CD14-positive monocyte (primary cell): ENCODE results near the gene SLC6A7. TPM values are rescaled to one million over a fixed set of nuclear protein-coding genes. Genes with fewer than 3 reads are reported as not detected.

Experiments used
- DNase-seq, 3 donors: peaks; one replicate each; pipeline ENCODE4 v3.0.0-alpha.2; 2011 to 2022
- H2AFZ ChIP-seq: 2 replicates; pipeline ENCODE4 v1.6.0; 2012; ENCODE audit warnings: mild to moderate bottlenecking, low read depth, low read length, inconsistent platforms; ENCODE audit not compliant: insufficient read depth, poor library complexity, severe bottlenecking
- H3K27ac ChIP-seq, 2 donors: 1 replicate in 1 of 2; 2 replicates in 1 of 2; pipeline ENCODE4 v1.5.1; 2012 to 2013; ENCODE audit warnings: low read length in 2 of 2, control low read depth in 1 of 2, inconsistent platforms in 1 of 2, low read depth in 1 of 2, mild to moderate bottlenecking in 1 of 2
- H3K27me3 ChIP-seq, 2 donors: one replicate each; pipeline versions ENCODE4 v1.6.0 to v1.6.1; 2011 to 2013; ENCODE audit warnings: low read length in 2 of 2; ENCODE audit not compliant: control insufficient read depth in 2 of 2, insufficient read depth in 2 of 2
- H3K36me3 ChIP-seq, 2 donors: replicated peaks in 1 of 2; 1 replicate in 1 of 2; 2 replicates in 1 of 2; pipeline versions ENCODE4 v1.5.1 to v1.6.1; 2012 to 2013; ENCODE audit warnings: low read length in 2 of 2, control low read depth in 1 of 2, inconsistent platforms in 1 of 2, mild to moderate bottlenecking in 1 of 2; ENCODE audit not compliant: insufficient read depth in 2 of 2, control insufficient read depth in 1 of 2
- H3K4me1 ChIP-seq, 2 donors: 1 replicate in 1 of 2; 2 replicates in 1 of 2; pipeline versions ENCODE4 v1.5.1 to v1.6.1; 2012 to 2013; ENCODE audit warnings: low read length in 2 of 2, control low read depth in 1 of 2, inconsistent platforms in 1 of 2, mild to moderate bottlenecking in 1 of 2, moderate library complexity in 1 of 2; ENCODE audit not compliant: insufficient read depth in 2 of 2, control insufficient read depth in 1 of 2
- H3K4me2 ChIP-seq: replicated peaks from 2 replicates; pipeline ENCODE3; 2012; ENCODE audit warnings: low read length, moderate library complexity, mild to moderate bottlenecking; ENCODE audit not compliant: poor library complexity, severe bottlenecking; ENCODE audit errors: extremely low read depth
- H3K4me3 ChIP-seq, 3 experiments: fragments of 200-600 bp in 1 of 3; sonication (generic) in 1 of 3; replicated peaks in 1 of 3; 1 replicate in 2 of 3; 2 replicates in 1 of 3; pipeline ENCODE4 v1.5.1; 2011 to 2013; ENCODE audit warnings: low read length in 3 of 3, mild to moderate bottlenecking in 3 of 3, control low read depth in 2 of 3, low read depth in 2 of 3, inconsistent platforms in 1 of 3, moderate library complexity in 1 of 3
- H3K79me2 ChIP-seq: 2 replicates; pipeline ENCODE4 v1.6.0; 2012; ENCODE audit warnings: mild to moderate bottlenecking, control low read depth, inconsistent platforms, low read length, moderate library complexity; ENCODE audit not compliant: insufficient read depth
- H3K9ac ChIP-seq: 2 replicates; pipeline ENCODE4 v1.6.0; 2017; ENCODE audit warnings: low read length, mild to moderate bottlenecking; ENCODE audit not compliant: insufficient read depth, poor library complexity, severe bottlenecking
- H3K9me3 ChIP-seq, 2 donors: replicated peaks in 1 of 2; 1 replicate in 1 of 2; 2 replicates in 1 of 2; pipeline versions ENCODE4 v1.5.1 to v1.6.1; 2012 to 2013; ENCODE audit warnings: low read length in 2 of 2, control low read depth in 1 of 2; ENCODE audit not compliant: control insufficient read depth in 1 of 2, insufficient read depth in 1 of 2
- H4K20me1 ChIP-seq: 2 replicates; pipeline ENCODE4 v1.6.0; 2012; ENCODE audit warnings: mild to moderate bottlenecking, low read length, control low read depth, moderate library complexity; ENCODE audit not compliant: insufficient read depth
- H3K27ac Mint-ChIP-seq, 7 donors: one replicate each; pipeline ENCODE4 v1.8.0; 2020; ENCODE audit warnings: mild to moderate bottlenecking in 7 of 7, mixed read lengths in 7 of 7, moderate library complexity in 6 of 7, inconsistent platforms in 2 of 7
- H3K27me3 Mint-ChIP-seq, 3 donors: one replicate each; pipeline ENCODE4 v1.8.0; 2021 to 2022; ENCODE audit warnings: low read depth in 3 of 3, mild to moderate bottlenecking in 3 of 3, mixed read lengths in 3 of 3, moderate library complexity in 3 of 3, inconsistent platforms in 1 of 3
- H3K36me3 Mint-ChIP-seq, 2 donors: one replicate each; pipeline ENCODE4 v1.8.0; 2020; ENCODE audit warnings: mixed read lengths in 2 of 2, inconsistent platforms in 1 of 2, mild to moderate bottlenecking in 1 of 2
- H3K4me1 Mint-ChIP-seq: one replicate; pipeline ENCODE4 v1.8.0; 2020; ENCODE audit warnings: mild to moderate bottlenecking, mixed read lengths
- H3K4me3 Mint-ChIP-seq, 2 donors: one replicate each; pipeline ENCODE4 v1.8.0; 2020; ENCODE audit warnings: mild to moderate bottlenecking in 2 of 2, mixed read lengths in 2 of 2, moderate library complexity in 1 of 2
- H3K9me3 Mint-ChIP-seq, 7 donors: one replicate each; pipeline ENCODE4 v1.8.0; 2020 to 2022; ENCODE audit warnings: mixed read lengths in 7 of 7, mild to moderate bottlenecking in 6 of 7, moderate library complexity in 6 of 7, inconsistent platforms in 2 of 7
- WGBS: methylation state at CpG from one replicate; pipeline ENCODE4 v1.1.5; 2013; ENCODE audit warnings: missing lambda C conversion rate; ENCODE audit not compliant: insufficient coverage; 5-methylcytosine and 5-hydroxymethylcytosine counted together
- intact Hi-C, 2 donors: fragments of 100-400 bp; cut with micrococcal nuclease; formaldehyde crosslinking; loops; one replicate each; pipeline versions ENCODE4 v1.15.0 to v1.15.1; 2023
- polyA plus RNA-seq, 3 donors: library from polyadenylated mRNA; depleted of rRNA in 1 of 3; unstranded in 2 of 3; stranded (reverse) in 1 of 3; fragments of 300-500 nt in 2 of 3; fragments of >200 nt in 1 of 3; fragmentation: Illumina TruSeq in 2 of 3; gene quantifications; 1 replicate in 2 of 3; 2 replicates in 1 of 3; pipeline ENCODE4 v1.2.3, GENCODE V29; 2012 to 2021
- TF ChIP-seq, protein P1 (sequence below): fragments of 200-600 bp; IDR thresholded peaks from one replicate; pipeline ENCODE4 v1.8.0; 2022; ENCODE audit warnings: antibody characterized with exemption, mild to moderate bottlenecking

The SLC6A7 gene
- polyA plus RNA-seq, 3 donors: 0.07 TPM; not detected in 2

- H3K4me3 ChIP-seq: no peak overlapping the region
- no peak for DNase-seq
- no peak overlapping the region for H3K4me2 ChIP-seq
- H3K27ac ChIP-seq: no peak overlapping the region
- 100% methylated on average over 1 of the region's 2 CpGs for WGBS
- H3K79me2 ChIP-seq: no peaks in the 10 kb centered on the region
- intact Hi-C loops: no loop called here
- Mint-ChIP-seq H3K27me3 (peaks cover 6 to 26% (median 19%) of the 10 kb centered on the region in 3 donors), H3K4me1 (peaks cover 40% of the 10 kb centered on the region), H3K36me3 (no peaks in the 10 kb centered on the region), H3K4me3 (no peak overlapping the region), H3K27ac (peak overlapping the region in 1 of 7 donors; percentile 62), H3K9me3 (peaks cover 0 to 2% (median 0%) of the 10 kb centered on the region in 7 donors)
- peaks cover 37 to 38% of the 10 kb centered on the region in 2 donors for H3K4me1 ChIP-seq
- no peaks in the 10 kb centered on the region for H3K9me3 ChIP-seq
- H3K27me3 ChIP-seq: peaks cover 5 to 8% of the 10 kb centered on the region in 2 donors
- H4K20me1 ChIP-seq: no peaks in the 10 kb centered on the region
- no peaks in the 10 kb centered on the region for H3K36me3 ChIP-seq
- no peak overlapping the region for H2AFZ ChIP-seq
- no peak overlapping the region for H3K9ac ChIP-seq
- TF ChIP-seq, protein P1, sequence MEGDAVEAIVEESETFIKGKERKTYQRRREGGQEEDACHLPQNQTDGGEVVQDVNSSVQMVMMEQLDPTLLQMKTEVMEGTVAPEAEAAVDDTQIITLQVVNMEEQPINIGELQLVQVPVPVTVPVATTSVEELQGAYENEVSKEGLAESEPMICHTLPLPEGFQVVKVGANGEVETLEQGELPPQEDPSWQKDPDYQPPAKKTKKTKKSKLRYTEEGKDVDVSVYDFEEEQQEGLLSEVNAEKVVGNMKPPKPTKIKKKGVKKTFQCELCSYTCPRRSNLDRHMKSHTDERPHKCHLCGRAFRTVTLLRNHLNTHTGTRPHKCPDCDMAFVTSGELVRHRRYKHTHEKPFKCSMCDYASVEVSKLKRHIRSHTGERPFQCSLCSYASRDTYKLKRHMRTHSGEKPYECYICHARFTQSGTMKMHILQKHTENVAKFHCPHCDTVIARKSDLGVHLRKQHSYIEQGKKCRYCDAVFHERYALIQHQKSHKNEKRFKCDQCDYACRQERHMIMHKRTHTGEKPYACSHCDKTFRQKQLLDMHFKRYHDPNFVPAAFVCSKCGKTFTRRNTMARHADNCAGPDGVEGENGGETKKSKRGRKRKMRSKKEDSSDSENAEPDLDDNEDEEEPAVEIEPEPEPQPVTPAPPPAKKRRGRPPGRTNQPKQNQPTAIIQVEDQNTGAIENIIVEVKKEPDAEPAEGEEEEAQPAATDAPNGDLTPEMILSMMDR: no peak
Measured at GRCh38 chr5:150184006-150184405, 5.9 kb upstream of the SLC6A7 start.

GRCh38 chr5:150184990-150185912 lies 4.6 kb upstream of the SLC6A7 start:
- H3K36me3 Mint-ChIP-seq: no peaks in the 10 kb centered on the region
- Histone ChIP-seq H3K36me3 (no peaks in the 10 kb centered on the region), H4K20me1 (no peaks in the 10 kb centered on the region), H3K79me2 (no peaks in the 10 kb centered on the region), H3K27me3 (peaks cover 15 to 20% of the 10 kb centered on the region in 2 donors), H3K9ac (peak overlapping the region; percentile 34), H3K4me2 (no peak overlapping the region), H3K4me1 (peaks cover 37 to 38% of the 10 kb centered on the region in 2 donors), H3K27ac (peak overlapping the region; percentile 57 to 65), H3K9me3 (no peaks in the 10 kb centered on the region), H3K4me3 (peak overlapping the region in 1 of 3 experiments; percentile 15), H2AFZ (peak overlapping the region; percentile 46)
- peaks cover 0 to 2% (median 0%) of the 10 kb centered on the region in 7 donors for H3K9me3 Mint-ChIP-seq
- H3K27me3 Mint-ChIP-seq: peaks cover 16 to 32% (median 31%) of the 10 kb centered on the region in 3 donors
- DNase-seq: peak; percentile 43 to 75 (median 68)
- WGBS: 36% methylated on average over 11 of the region's 12 CpGs
- peak overlapping the region in 1 of 2 donors; percentile 55 for H3K4me3 Mint-ChIP-seq
- TF ChIP-seq, protein P1: no peak
- intact Hi-C loops: no loop called here
- H3K4me1 Mint-ChIP-seq: peaks cover 47% of the 10 kb centered on the region
- peak overlapping the region; percentile 66 to 87 (median 83) for H3K27ac Mint-ChIP-seq
